Tibial nerve (tissue), 4 donors: ENCODE results near the gene IL10RA. TPM values are rescaled to one million over a fixed set of nuclear protein-coding genes. Genes with fewer than 3 reads are reported as not detected.
A peak's percentile ranks its signal among the peaks of the same experiment; 100 is the strongest.
"Not testable (repeated sequence)": the region's sequence is repeated elsewhere in the genome, so short reads cannot be mapped to it uniquely, and the experiment has no call there.

ENCODE experiments used
- DNase-seq, 2 donors: peaks; one replicate each; pipeline ENCODE4 v3.0.0-alpha.2; 2019; ENCODE audit warnings: low spot score in 2 of 2
- H3K27ac ChIP-seq, 4 donors: fragments of 200-600 bp; sonication (generic) in 3 of 4; one replicate each; pipeline ENCODE4 v1.5.1; 2017 to 2019; ENCODE audit warnings: mild to moderate bottlenecking in 1 of 4
- H3K27me3 ChIP-seq, 2 donors: fragments of 200-600 bp; sonication (generic) in 1 of 2; one replicate each; pipeline versions ENCODE4 v1.5.1 to v1.6.0; 2017 to 2019
- H3K36me3 ChIP-seq, 3 donors: fragments of 200-600 bp; sonication (generic); one replicate each; pipeline ENCODE4 v1.5.1; 2018 to 2019
- H3K4me1 ChIP-seq, 4 donors: fragments of 200-600 bp; sonication (generic) in 3 of 4; one replicate each; pipeline ENCODE4 v1.5.1; 2017 to 2019
- H3K4me3 ChIP-seq, 4 donors: fragments of 200-600 bp; sonication (generic) in 3 of 4; one replicate each; pipeline ENCODE4 v1.5.1; 2017 to 2019; ENCODE audit warnings: mild to moderate bottlenecking in 1 of 4, moderate library complexity in 1 of 4
- H3K9me3 ChIP-seq, 4 donors: fragments of 200-600 bp; sonication (generic) in 3 of 4; one replicate each; pipeline ENCODE4 v1.5.1; 2017 to 2019
- EP300 ChIP-seq, 2 donors: sonication (generic); formaldehyde crosslinking; IDR thresholded peaks; one replicate each; pipeline ENCODE4 v1.6.1; 2017; ENCODE audit warnings: antibody characterized with exemption in 2 of 2, mild to moderate bottlenecking in 1 of 2
- POLR2A ChIP-seq, 2 donors: fragments of 450-650 bp; IDR thresholded peaks; one replicate each; pipeline ENCODE4 v1.6.1; 2017; ENCODE audit warnings: antibody characterized with exemption in 2 of 2, mild to moderate bottlenecking in 2 of 2, moderate library complexity in 2 of 2
- WGBS, 2 donors: methylation state at CpG; one replicate each; pipeline ENCODE4 v1.1.5; 2018; 5-methylcytosine and 5-hydroxymethylcytosine counted together
- total RNA-seq, 4 donors: library from RNA; depleted of rRNA; stranded (reverse); fragments of >200 nt; gene quantifications; one replicate each; pipeline ENCODE4 v1.1.0, GENCODE V29; 2016
- TF ChIP-seq, protein P1 (sequence below), 5 experiments: fragments of 200-600 bp in 3 of 5; fragments of 450-650 bp in 2 of 5; sonication (generic) in 3 of 5; IDR thresholded peaks; one replicate each; pipeline ENCODE4 v1.5.1; 2016 to 2019; ENCODE audit warnings: antibody characterized with exemption in 5 of 5, mild to moderate bottlenecking in 3 of 5, moderate library complexity in 2 of 5

IL10RA gene
- total RNA-seq, 4 donors from 2014 or later, result 16.7 to 42.0 (median 25.9) TPM

DNA sequence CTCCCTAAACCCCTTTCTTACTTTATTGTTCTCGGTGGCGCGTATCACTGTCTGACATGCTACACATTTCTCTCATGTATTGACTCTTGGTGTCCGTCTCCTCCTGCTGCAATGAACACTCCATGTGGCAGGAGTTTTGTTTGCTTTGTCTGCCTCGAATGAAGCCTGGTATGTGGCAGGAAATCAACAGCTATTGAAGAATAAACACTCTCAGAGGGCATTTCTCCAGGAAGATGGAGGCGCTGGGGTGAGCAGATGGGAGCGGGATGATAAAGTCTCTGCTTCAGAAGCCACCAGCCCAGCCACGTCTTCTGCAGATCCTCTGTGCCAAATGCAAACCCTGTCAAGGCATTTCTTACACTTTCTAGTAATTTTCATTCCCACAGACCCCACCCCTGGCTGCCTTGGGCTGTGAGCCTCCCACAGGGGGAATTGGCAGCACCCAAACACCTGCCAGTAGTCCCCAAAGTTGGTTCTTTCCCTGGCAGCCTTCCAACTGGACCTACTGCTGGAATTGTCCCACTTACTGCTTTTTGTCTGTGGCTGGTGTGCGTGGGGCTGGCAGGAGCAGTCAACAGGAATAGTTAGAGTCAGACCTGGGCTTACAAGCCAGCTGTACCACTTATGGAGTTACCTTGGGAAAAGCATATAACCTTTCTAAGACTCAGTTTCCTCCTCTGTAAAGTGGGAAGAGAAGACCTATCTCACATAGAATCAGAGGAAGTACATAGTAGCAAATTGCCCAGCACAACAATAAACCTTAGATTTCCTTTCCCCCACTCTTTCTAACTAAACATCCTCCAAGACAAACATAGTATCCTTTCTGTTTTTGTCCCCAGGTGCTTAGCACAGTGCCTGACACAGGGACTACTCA lies 13.3 kb upstream of the IL10RA start:
- no peak overlapping the region for H3K4me3 ChIP-seq
- H3K27ac ChIP-seq, result no peak overlapping the region
- no peaks in the 10 kb centered on the region for H3K27me3 ChIP-seq
- WGBS, 2 donors, result 52 to 62% methylated on average over 9 of the region's 9 CpGs
- no peak for DNase-seq
- H3K4me1 ChIP-seq, result peaks cover 0 to 5% (median 2%) of the 10 kb centered on the region in 4 donors
- no peak for TF ChIP-seq EP300 (IDR thresholded peaks at IDR 0.05)
- TF ChIP-seq, protein P1, sequence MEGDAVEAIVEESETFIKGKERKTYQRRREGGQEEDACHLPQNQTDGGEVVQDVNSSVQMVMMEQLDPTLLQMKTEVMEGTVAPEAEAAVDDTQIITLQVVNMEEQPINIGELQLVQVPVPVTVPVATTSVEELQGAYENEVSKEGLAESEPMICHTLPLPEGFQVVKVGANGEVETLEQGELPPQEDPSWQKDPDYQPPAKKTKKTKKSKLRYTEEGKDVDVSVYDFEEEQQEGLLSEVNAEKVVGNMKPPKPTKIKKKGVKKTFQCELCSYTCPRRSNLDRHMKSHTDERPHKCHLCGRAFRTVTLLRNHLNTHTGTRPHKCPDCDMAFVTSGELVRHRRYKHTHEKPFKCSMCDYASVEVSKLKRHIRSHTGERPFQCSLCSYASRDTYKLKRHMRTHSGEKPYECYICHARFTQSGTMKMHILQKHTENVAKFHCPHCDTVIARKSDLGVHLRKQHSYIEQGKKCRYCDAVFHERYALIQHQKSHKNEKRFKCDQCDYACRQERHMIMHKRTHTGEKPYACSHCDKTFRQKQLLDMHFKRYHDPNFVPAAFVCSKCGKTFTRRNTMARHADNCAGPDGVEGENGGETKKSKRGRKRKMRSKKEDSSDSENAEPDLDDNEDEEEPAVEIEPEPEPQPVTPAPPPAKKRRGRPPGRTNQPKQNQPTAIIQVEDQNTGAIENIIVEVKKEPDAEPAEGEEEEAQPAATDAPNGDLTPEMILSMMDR (IDR thresholded peaks at IDR 0.05), result no peak
- no peak for TF ChIP-seq POLR2A (IDR thresholded peaks at IDR 0.05)
- no peaks in the 10 kb centered on the region for H3K36me3 ChIP-seq
- no peaks in the 10 kb centered on the region for H3K9me3 ChIP-seq

DNA sequence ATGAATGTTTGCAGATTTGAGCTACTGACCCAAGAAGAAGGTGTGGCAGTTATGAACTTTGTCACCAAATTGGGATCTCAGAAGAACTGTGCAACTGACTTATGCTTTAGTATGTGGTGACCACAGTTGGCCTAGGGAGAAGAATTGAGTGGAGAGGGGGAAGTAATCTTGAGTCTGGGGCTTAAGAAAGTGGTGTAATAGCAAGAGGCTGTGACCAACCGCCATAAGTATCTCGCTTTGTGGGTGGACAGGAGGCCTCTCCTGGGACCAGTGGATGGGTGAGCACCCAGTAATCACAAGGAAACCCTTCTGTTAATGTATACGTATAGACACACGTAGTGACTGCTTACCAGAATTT lies 12.7 kb upstream of the IL10RA start:
- no peak for DNase-seq
- Histone ChIP-seq H3K27ac (no peak overlapping the region), H3K4me3 (no peak overlapping the region), H3K9me3 (no peaks in the 10 kb centered on the region), H3K36me3 (no peaks in the 10 kb centered on the region), H3K4me1 (peaks cover 0 to 5% (median 2%) of the 10 kb centered on the region in 4 donors), H3K27me3 (no peaks in the 10 kb centered on the region)
- 84 to 91% methylated on average over 4 of the region's 4 CpGs for WGBS, 2 donors
- TF ChIP-seq POLR2A (IDR thresholded peaks at IDR 0.05) (no peak), EP300 (IDR thresholded peaks at IDR 0.05) (no peak)
- TF ChIP-seq, protein P1 (IDR thresholded peaks at IDR 0.05), result no peak

DNA sequence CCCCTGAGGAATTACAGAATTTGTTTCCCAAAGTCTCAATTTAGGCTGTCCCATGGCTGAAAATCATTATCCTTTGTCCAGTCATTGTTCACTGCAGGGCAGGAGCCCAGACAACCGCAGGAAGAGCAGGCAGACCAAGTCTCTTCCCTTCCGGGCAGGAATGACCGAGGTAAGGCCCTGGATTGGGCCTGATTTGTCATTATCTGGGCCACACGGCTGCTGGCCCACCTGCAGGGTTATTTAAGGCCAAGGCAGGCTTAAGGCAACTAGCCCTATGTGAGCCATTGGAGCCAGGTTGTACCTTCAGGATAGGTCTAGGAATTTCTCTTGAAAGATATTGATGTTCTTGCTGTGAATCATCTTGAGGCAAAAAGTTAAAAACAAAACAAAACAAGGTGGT lies 9.7 kb upstream of the IL10RA start:
- 75 to 79% methylated on average over 4 of the region's 4 CpGs for WGBS, 2 donors
- no peaks in the 10 kb centered on the region for H3K9me3 ChIP-seq
- H3K4me3 ChIP-seq, result no peak overlapping the region
- no peaks in the 10 kb centered on the region for H3K27me3 ChIP-seq
- DNase-seq, result no peak
- H3K36me3 ChIP-seq, result no peaks in the 10 kb centered on the region
- TF ChIP-seq POLR2A (IDR thresholded peaks at IDR 0.05) (no peak), EP300 (IDR thresholded peaks at IDR 0.05) (no peak)
- TF ChIP-seq, protein P1 (IDR thresholded peaks at IDR 0.05), result no peak
- H3K27ac ChIP-seq, result peak overlapping the region in 1 of 4 donors; percentile 2
- H3K4me1 ChIP-seq, result peaks cover 0 to 4% (median 0%) of the 10 kb centered on the region in 4 donors

DNA sequence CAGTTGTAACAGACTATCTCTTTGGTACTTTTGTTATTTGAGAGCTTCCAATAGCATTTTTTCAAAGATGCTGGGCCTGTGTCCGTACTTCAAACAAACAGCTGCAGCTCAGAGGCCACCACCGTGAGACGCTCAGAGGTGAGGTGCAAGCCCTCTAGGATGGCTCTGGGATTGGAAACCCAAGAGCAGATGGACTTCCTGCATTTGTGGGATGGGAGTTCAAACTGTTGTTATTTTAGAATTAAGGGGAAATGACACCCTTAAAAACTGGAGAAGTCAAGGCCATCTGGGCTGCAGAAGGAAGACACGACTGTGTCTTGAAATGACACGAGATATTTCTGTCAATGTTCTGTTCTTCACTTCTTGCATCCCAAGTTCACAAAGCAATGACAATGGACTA lies 9.2 kb upstream of the IL10RA start:
- peaks cover 0 to 4% (median 0%) of the 10 kb centered on the region in 4 donors for H3K4me1 ChIP-seq
- H3K36me3 ChIP-seq, result no peaks in the 10 kb centered on the region
- no peaks in the 10 kb centered on the region for H3K9me3 ChIP-seq
- WGBS, 2 donors, result 71 to 76% methylated on average over 5 of the region's 5 CpGs
- TF ChIP-seq, protein P1 (IDR thresholded peaks at IDR 0.05), result no peak
- TF ChIP-seq EP300 (IDR thresholded peaks at IDR 0.05) (no peak), POLR2A (IDR thresholded peaks at IDR 0.05) (no peak)
- no peak overlapping the region for H3K4me3 ChIP-seq
- peak overlapping the region in 1 of 4 donors; percentile 2 for H3K27ac ChIP-seq
- no peaks in the 10 kb centered on the region for H3K27me3 ChIP-seq
- no peak for DNase-seq

DNA sequence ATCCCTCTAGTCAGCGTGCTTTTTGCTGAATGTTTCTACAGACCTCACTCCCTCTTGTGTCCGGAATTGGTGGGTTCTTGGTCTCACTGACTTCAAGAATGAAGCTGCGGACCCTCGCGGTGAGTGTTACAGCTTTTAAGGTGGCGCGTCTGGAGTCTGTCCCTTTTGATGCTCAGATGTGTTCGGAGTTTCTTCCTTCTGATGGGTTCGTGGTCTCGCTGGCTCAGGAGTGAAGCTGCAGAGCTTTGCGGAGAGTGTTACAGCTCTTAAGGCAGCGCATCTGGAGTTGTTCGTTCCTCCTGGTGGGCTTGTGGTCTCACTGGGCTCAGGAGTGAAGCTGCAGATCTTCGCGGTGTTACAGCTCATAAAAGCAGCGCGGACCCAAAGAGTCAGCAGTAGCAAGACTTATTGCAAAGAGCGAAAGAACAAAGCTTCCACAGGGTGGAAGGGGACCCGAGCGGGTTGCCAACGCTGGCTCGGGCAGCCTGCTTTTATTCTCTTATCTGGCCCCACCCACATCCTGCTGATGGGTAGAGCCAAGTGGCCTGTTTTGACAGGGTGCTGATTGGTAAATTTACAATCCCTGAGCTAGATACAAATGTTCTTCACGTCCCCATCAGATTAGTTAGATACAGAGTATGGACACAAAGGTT lies 8.5 kb upstream of the IL10RA start:
- H3K9me3 ChIP-seq, H3K27me3 ChIP-seq, H3K4me3 ChIP-seq, H3K4me1 ChIP-seq, DNase-seq, H3K27ac ChIP-seq, H3K36me3 ChIP-seq: not testable (repeated sequence)
- WGBS, 2 donors, result 78 to 85% methylated on average over 21 to 22 of the region's 23 CpGs

DNA sequence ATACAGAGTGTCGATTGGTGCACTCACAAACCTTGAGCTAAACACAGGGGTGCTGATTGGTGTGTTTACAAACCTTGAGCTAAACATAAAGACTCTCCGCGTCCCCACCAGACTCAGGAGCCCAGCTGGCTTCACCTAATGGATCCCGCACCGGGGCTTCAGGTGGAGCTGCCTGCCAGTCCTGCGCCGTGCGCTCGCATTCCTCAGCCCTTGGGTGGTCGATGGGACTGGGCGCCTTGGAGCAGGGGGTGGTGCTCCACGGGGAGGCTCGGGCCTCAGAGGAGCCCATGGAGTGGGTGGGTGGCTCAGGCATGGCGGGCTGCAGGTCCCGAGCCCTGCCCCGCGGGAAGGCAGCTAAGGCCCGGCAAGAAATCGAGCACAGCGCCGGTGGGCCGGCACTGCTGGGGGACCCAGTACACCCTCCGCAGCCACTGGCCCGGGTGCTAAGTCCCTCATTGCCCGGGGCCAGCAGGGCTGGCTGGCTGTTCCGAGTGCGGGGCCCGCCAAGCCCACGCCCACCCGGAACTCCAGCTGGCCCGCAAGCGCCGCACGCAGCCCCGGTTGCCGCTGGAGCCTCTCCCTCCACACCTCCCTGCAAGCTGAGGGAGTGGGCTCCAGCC lies 7.8 kb upstream of the IL10RA start:
- not testable (repeated sequence) for H3K27ac ChIP-seq, H3K36me3 ChIP-seq, H3K4me1 ChIP-seq, H3K27me3 ChIP-seq, H3K4me3 ChIP-seq, H3K9me3 ChIP-seq, DNase-seq
- 94 to 97% methylated on average over 6 to 15 of the region's 36 CpGs for WGBS, 2 donors
